ENCODE measurements around the gene ZBTB7B.

ZBTB7B gene

DNA sequence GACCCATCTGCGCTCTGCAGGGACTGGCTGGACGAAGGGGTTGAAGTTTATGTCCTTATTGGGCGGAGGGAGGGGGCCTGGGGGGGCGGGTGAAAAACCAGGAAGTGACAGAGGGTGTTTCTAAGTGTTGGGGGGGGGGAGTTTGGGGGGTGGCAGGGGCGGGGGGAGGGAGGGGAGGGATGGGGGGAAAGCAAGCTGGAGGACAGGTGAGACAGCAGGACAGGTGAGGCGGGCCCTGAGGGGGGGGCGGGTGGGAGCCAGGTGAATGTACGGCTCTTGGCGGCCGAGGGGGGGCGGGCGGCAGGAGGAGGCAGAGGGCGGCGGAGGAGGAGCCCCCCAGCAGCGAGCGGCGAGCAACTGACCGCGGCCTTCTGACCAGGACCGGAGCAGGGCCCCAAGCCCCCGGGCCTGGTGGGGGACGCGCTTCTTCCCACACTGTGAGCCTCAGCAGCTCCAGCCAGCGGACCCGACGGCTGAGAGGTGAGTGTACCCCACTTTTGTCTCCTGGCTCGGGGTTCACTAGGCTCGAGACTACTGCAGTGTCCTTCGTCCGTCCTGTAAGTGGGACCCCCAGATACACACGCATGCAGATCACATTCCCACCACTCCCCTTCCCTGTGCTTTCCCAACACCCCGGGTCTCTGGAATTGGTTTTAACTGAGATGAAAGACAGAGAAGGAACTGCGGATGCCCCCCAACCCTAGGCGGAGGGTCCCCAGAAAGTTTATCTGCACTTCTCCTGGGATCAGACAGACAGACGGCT is at the start of gene ZBTB7B:
ZBTB7B (plus strand) TSS at position 339 of the 763 bp plus-strand sequence. CDS start 11,859 bp downstream, outside the sequence.
- DNase-seq: peak; percentile 72

DNA sequence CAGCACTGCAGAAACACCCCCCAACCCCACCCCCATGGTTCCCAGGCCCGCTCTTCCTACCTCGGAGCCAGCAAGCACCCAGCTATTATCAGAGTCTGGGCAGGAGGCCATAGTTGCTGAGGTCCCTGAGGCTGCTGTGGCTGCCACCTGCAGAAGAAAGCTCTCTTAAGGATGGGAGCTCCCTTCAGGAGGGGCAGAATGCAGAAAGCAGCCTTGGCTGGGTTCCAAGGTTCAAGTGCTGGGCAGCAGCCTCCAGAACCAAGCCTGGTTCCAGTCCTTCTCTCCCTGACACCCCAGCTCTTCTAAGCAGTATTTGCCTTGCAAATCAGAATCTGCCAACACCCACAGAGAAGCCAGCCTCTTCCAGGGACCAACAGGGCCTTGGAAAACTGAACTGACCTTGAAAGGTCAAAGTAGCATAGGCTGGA is 49.0 kb upstream of the ZBTB7B start:
- DNase-seq: no peak

DNA sequence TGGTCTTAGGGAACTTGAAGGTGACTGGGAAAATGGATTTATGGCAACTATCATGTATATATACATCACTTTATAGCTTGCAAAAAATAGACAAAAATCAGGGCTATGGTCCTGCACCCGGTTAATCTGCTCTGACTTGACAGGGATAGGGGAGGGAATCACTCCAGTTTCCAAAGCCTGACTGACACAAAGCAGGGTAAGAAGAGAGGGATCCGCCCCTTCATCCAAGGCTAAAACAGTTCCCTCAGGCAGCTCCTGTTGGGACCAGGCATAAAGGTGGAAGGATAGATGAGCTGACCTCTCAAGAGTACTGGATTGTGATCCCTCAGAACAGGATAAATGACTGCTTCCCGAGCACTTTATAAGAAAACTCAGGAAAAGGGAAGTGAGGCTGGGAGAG is 48.1 kb upstream of the ZBTB7B start:
- no peak for DNase-seq

DNA sequence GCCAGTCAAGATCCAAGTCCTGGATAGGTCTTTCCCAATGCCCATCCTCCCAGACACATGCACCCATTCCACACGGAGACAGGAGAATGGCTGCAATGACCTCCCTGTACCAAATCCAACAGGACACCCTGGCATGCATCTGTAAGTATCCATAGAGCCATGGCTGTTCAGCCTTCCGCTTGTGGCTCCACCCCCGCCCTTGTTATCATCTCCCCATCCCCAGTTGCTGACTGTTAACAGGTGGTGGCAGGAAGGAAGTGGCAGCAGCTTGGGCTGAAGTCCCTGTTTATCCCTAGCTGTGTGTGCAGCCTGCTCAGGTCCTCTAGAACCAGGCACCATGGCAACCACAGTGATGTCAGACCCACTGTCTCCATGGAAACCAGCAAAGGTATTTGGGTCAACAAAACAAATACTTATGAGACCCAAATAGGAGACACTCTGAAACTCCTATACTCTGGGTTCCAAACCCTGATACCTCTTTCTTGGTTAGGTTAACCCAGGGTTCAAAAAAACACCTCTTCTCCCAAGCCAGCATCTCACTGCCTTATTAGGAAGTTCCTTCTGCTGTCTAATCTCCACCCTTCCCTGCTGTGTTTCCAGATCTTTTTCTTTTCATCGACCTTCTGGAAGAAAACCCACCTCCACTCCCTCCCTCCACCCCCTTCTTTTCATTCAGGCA is 47.4 kb upstream of the ZBTB7B start:
- DNase-seq: no peak

DNA sequence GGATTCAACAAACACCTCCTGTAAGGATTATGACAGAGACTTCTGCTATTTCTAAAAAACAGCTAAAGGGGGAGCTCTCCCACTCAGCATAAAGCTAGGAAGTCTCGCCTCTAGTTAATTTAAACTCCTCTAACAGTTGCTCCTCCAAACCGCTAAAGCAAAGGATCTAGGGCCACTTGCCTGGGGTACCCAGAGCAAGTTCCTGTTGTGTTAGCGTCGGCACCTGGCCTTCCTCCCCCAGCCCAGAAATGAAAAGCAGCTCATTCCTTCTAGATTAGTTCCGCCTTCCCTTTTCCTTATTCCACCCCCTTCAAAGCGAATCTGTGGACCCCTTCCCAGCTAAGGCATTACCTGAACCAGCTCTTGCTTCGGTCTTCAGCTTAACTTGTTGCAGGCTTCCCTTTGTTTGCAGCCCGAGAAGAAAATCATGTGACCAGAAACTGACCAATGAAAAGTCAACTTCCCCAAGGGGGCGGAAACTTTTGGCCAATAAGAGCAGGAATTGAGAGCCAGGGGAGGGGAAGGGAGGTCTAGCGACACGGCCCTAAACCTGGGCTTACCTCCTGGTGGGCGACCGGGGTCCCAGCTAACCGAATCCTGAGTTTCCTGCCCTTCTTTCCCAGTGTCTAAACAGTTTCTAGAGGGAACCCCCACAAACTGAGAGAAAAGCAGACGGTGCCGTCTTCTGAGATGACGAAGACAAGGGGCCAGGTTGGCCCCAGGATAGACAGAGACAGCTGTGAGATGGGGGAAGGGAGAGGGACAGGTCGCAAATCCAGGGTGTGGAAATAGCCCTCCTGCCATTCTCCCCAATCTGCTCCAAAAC is 46.7 kb upstream of the ZBTB7B start, which contains the start of gene PBXIP1:
PBXIP1 (minus strand) TSS at position 382 of the 826 bp plus-strand sequence. CDS start 2,378 bp downstream, outside the sequence.
- DNase-seq: peak; percentile 89

DNA sequence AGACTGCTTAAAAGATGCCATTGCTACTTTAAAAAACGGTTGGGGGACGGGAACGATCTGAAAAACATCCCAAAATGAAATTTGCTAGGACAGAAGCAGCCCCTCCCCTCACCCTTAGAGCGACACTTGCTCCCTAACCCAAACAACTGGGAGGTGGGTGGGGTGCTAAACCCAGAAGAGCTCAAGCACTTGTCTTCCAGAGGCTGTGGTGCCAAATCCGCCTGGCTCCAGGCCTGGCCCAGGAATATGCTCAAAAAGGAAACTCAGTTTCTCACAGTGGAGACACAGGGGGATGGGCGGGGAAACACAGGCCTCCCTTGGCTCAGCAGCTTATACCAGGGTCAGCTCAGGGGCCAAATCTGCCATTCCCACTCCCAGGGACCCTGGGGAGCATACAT is 46.1 kb upstream of the ZBTB7B start:
- peak; percentile 63 for DNase-seq

DNA sequence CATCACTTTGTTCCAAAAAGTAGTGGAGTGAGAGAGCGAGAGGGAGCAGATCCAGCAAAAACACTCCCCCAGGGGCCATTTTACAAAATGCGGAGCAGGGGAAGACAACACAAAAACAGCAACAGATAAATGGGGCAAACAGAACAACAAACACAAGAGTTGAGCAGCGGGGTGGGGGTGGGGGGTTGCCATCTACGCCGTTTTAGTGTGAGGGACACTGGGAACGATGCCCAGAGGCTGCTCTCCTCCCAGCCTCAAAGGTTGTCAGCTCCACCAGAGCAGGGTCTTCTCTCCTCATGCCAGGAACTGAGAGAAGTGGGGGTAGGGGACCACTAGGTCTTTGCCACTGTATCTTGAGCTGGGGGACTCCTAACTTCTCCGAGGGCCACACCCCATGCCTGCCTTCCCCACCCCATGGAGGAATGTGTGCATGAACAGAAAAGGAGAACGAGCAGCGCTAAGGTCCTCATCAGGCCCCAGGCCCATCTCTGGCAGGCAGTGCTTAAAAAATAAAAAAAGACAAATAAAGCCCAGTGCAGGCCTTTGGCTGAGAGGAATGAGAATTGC is 45.4 kb upstream of the ZBTB7B start:
- DNase-seq: no peak

DNA sequence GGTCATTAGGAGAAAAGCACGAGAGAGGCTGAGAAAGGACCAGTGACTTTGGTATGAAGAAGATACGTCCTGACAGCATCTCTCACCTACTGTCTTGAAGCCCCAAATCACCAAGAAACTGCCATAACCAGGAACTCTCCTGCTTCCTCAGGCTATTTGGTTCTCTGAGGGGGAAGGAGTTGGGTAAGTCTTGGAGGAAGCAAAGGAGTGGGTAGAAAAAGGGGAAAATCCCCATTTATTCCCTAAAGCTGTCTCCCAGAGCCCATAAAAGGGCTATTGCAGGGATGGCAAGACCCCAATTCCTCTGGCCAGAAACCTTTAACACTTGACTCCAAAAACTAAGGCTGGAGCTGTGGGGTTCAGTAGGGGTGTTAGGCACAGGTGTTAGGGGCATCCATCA is 44.6 kb upstream of the ZBTB7B start:
- DNase-seq: no peak

DNA sequence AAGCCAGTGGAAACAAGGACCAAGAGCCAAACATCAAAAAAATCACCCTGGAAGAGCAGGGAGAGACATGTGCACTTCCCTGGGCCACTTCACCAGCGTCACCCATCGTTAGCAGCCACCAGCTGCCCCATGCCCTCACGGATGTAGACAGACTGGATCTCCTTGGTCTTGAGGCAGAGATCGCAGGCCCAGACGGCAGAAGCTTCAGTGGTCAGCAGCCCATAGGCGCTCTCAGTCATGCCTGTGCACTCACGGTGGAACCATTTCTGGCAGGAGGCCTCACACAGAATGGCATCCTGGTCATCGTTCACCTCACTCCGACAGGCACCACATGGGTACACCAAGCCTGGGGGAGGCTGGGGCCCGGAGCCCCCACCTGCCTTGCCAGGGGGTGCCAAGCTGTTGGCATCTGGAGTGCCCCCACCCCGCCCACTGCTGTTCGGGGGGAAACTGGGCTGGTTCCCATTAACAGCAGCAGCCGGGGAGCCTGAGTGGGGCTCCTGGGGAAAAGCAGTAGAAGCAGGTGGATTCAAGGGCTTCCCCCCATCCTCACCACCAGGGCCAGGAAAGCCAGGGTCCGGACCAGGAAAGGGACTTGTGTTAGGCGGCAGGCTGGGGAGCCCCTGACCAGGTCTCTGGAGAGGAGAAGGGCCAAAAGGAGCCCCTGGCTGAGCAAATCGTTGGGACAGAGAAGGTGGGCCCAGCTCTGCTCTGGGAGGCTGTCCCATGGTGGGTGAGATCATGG is 43.7 kb upstream of the ZBTB7B start:
- no peak for DNase-seq

DNA sequence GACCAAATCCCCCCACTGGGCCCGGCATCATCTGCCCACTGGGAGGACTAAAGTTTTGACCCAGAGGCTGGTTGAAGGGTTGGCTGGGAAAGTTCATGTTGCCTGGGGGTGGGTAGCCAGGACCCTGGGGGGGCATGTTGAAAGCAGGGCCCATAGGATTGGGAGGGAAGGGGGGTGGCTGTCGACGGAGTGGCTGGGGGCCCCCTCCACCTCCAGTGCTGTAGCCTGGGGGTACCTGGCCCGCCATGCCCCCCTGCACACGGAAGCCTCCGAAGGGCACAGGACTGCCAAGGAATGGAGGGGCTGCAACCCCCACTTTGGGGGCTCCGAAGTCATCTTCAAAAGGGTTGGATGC is 43.2 kb upstream of the ZBTB7B start:
- DNase-seq: no peak

DNA sequence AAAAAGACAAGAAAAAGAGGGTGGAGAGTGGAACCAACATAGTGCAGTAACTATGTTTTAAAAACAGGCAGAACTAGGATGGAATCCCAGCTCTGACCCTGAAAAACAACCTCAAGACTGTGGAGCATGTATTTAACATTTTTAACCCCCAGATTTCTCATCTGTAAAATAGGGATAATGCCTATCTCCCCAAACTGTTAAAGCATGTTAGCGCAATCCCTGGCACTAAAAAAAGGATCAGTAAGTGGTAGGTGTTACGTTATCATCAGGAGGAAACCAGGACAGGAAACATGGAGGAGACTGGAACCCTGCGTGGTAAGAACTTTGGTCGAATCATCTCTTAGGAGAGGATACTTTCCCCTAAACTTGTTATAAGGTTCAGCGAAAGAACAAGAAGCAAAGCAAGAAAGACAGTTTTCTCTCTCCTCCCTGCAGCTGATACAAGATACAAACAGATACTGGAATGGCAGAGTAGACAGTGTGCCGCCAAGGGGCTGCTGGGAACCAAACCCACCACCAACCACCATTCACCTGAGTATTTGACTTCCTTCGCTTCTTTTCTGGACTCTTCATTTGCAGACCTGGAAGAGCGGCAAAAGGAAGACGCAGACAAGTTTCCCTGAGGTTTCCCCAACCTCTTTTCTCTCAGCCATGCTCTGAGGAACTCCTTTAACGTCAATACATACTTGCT is 42.0 kb upstream of the ZBTB7B start:
- DNase-seq: no peak

DNA sequence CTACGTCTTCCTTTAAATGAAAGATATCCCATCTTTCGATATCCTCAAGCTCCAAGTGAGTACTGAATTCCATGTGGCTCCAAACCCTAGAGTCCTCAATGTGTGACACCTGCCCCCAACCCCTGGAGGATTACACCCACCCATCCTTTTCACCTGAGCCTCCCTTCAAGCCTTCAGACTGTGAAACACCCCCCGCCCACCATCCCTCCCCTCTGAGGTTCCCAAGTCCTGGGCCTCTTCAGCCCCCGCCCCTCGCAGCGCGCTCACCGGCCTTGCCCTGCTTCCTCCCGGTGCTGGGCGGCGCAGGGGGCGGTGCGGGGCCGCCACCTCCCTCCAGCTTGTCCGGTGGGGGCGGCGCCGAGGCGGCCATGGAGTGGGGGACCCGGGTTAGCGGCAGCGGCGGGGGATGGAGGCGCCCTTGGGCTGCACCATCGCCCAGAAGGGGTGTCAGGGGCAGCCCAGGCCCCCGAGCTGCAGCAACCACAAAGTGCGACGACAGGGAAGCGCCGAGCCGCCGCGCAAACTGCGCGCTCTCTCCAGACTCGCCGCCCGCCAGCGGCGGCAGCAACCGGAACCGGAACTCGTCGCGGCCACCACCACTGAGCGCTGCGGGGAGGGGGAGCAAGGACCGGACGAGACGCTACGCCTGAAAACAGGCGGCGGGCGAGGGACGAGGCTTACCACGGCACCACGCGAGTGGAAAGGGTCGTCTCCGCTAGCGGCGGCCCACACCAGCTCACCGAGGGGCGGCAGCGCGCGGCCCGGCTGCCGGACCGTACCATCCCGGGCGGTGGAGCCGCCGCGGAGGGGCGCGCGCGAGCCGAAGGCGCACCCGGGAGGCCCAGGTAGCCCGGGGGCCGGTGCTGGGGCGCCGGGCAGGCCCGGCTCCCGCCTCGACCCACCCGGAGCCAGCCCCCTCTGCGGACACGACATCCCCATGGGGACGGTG is 41.1 kb upstream of the ZBTB7B start, which contains the start of gene PYGO2:
PYGO2 (minus strand) TSS at position 576 of the 949 bp plus-strand sequence; CDS start at position 370, 206 bp downstream.
- peak; percentile 92 for DNase-seq

DNA sequence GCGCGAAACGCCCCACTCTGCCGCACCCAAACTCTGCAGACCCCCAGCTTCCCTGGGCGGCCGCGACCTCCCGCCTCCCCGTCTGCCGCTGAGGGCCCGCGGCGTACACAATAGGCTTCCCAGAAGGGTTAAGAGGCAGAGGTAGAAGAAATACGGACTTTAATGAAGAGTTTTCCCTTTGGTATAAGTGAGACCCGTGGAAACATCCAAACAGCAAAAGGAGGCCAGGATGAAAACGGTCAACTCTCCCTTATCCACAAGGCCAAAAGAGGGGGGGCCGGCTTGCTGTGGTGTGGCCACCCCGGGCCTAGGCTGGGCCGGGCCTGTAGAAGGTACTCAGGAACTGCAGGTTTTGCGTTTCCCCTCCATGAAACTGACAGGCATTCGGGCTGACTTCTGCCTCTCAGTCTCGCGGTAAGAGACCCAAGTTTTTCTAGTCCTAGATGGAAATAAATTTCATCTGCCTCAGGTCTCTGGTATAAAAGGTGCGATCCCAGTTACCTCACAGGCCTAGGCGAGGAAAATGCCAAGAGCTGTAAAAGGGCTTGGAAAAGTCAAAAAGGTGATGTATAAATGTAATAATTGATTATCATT is 40.3 kb upstream of the ZBTB7B start:
- no peak for DNase-seq

DNA sequence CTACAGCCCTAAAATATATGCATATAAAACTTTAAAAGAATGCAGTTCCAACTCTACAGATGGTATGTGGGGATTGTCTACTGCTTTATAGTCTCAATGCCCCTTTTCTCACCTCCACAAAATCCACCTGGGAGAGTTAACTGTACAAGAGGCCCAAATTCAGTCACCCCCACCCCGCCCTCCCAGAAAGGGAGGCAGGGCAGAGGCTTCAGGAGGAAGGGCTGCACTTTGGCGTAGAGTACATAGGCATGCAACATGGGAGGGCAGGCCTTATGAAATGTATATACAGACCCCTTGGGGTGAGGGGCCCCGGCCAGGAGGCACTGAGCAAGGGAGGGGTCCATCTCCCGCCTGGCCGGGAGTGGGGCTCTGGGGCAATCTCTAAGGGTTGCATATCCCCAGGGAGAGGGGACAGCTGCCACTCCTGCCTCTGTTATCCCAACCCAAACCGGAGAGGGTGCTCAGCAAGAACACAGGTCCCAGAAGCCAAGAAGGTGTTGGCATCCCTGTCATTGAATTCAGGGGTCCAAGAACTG is 39.7 kb upstream of the ZBTB7B start:
- DNase-seq: no peak

DNA sequence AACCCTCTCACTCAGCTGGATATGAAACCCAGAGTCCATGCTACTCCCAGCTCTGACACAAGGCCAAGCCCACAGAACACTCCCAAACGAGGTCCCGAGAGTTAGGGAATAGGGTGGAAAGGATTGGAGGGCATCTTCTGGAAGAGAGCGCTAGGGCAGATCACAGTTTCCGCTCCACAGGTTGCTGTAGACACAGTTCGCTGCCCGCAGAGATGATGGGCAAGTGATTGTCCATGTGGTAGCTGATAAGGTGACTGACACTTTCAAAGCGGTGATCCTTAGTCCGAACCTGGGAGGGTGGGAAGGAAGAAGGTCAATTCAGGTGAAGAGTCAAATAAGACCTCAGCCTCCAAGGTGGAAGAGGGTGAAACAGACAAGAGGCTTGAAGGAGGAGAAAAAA is 39.0 kb upstream of the ZBTB7B start:
- no peak for DNase-seq

DNA sequence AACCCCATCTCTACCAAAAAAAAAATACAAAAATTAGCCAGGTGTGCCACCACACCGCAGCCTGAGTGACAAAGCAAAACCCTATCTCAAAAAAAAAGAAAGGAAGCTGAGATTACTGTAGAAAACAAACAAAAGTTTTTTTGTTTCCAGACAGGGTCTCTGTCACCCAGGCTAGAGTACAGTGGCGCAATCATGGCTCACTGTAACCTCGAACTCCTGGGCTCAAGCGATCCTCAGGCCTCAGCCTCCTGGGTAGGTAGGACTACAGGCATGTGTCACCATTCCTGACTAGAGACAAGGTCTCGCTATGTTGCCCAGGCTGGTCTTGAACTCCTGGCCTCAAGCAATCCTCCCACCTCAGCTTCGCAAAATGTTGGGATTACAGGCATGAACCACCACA is 38.2 kb upstream of the ZBTB7B start:
- no peak for DNase-seq

DNA sequence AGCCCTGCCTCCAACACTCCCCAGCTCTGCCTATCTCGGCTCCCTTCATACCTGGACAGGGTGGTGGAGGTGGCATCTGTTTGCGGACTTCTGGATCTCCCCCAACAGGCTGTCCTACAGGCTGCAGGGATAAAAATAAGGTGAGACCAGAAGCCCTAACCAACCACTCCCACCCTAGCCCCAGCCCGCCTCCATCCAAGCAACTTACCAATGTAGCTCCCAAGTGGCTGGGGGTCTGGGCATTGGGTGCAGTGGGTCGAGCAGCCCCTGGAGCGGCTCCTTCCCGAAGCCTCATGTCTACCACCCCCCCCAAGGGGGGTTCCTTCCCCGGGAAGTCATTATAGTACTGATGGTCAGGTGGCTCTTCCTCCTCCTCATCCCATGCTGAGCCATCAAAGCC is 36.5 kb upstream of the ZBTB7B start:
- no peak for DNase-seq

DNA sequence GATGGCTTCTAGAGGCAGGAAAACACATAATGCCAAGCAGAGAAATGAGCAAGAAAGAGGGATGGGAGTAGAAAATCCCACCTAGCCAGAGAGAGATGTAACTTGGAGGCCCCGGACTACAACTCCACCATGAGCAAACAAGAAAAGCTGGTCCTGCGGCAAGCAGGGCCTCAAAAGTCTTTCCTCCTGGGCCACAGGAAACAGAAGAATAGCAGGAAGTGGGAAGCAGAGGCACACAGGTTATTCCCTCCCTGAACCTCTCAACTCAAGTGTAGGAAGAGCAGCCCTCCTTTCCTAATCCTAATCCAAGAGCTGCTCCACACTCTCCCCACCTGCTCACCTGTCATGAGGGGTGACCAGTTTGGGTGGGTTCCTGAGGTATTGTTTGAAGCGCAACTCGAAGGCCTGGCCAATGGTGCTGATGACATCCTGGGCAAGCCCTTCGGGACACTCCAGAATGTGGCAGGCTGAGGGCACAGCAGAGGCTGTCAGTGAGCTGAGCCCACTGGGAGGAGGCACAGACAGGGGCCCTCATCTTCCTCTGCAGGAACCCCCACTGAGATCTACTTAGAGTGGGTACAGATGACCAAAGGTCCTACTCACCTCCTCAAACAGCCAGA is 35.2 kb upstream of the ZBTB7B start:
- no peak for DNase-seq

DNA sequence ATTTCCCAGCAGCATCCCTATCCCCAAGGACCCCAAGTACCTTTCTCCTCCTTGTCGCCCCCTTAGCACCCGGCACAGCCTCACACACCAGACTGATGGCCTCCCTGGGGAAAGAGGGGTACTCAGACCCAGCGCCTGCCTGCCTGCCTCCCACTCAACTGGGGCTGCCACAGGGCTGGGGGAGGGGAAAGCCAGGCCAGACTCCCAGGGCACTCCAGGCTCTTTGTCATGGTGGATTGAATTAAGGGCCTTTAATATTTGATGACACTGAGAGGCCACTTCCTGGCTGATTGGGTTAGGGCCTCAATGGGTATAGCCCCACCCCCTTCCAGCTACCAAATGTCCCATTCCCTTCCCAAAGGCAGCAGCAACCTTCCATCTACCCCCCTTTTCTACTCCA is 33.9 kb upstream of the ZBTB7B start:
- no peak for DNase-seq

Measured in right forelimb (tissue), 1 donor.